Activated CD8-positive, alpha-beta memory T cell treated with anti-CD3 and anti-CD28 coated beads for 48 hours (primary cell): ENCODE results near the gene FBXO42.

Source experiments
- DNase-seq, 3 experiments: peaks; one replicate each; pipeline ENCODE4 v3.0.0-alpha.2; 2020; ENCODE audit warnings: low read depth in 2 of 3, low spot score in 2 of 3

Gene FBXO42

DNA sequence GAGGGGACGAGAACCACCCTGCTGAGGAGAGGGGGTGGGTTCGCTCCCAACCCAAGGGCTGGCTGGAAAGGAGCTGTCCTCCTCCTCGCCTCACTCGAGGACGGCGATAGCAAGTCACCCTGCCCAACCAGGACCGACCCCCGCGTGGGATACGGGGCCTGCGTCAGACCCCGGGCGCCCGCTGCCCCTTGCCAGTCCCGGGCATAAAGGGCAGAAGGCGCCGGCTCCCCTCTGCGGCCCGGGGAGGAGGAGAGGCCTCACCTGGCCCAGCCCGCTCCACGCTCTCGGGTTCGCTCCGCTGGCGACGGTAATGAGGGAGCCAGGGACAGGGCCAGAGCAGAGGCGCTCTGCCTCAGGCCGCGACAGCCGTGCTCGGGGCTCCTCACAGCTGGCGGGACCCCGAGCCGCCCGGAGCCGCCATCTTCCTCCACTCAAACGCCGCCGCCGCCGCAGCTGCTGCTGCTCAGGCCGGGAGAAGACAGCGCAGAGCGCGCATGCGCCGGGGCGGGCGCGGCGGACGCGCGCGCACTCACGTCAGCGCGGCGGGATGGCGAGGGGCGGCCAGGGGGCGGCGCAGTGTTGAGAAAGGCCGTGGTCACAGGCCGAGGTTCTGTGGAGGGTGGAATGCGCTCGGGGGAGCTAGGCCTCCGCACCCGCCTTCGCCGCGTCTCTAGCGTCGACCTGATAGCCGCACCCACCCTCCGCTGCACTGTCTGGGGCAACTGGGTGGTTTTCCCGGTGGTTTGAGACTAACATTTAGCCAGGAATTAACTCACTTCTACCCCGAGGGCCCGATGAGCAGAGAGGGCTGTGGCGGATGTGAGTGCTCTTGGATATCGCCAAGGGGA lies at the start of gene FBXO42:
Gene FBXO42 (minus strand): TSS at position 487 of the 848 bp plus-strand sequence. CDS start 37,062 bp downstream, outside the sequence.
- peak; percentile 82 to 92 (median 86) for DNase-seq

GRCh38 chr1:16398371-16398953 lies 46.2 kb upstream of the FBXO42 start:
- no peak for DNase-seq

- DNase-seq, result no peak
These were observed 44.8 kb upstream of the FBXO42 start for GRCh38 chr1:16397120-16397519.

GRCh38 chr1:16396591-16396990 lies 44.3 kb upstream of the FBXO42 start:
- no peak for DNase-seq

DNA sequence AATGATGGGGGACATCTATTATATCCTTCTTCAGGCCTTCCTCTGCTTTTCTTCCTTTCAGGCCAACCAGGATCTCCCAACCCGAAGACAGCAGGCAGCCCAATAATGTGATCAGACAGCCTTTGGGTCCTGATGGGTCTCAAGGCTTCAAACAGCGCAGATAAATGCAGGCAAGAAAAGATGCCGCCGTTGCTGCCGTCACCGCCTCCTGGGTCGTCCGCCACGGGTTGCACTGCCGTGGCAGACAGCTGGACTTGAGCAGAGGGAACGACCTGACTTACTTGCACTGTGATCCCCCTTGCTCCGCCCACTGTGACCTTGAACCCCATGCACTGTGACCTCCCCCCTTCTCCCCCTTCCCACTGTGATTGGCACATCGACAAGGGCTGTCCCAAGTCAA lies 42.7 kb upstream of the FBXO42 start:
- no peak for DNase-seq

- DNase-seq, result no peak
These were observed 41.6 kb upstream of the FBXO42 start for GRCh38 chr1:16393570-16394521.

GRCh38 chr1:16392740-16393569 lies 40.7 kb upstream of the FBXO42 start:
- DNase-seq, result no peak

DNA sequence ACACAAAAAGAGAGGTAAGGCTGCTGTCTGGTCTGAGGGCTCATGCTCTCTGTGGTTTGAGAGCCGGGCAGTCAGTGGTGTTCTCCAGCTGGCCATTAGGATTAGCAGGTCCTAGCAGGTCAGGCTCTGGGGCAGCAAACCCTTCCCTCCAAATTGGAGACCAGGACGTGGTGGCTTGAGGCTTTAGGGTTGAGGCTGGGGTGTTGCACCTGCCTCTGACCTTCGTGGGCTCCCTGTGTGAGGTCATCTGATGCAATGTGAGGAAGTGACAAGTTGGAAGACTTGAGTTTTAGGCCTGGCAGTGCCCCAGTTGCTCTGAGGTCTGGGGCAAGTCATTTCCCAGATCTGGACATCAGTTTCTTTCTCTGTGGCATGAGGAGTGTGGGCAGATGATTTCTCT lies 39.1 kb upstream of the FBXO42 start:
- DNase-seq, result no peak

- DNase-seq, result no peak
These were observed 35.2 kb upstream of the FBXO42 start for GRCh38 chr1:16387201-16388188.

DNA sequence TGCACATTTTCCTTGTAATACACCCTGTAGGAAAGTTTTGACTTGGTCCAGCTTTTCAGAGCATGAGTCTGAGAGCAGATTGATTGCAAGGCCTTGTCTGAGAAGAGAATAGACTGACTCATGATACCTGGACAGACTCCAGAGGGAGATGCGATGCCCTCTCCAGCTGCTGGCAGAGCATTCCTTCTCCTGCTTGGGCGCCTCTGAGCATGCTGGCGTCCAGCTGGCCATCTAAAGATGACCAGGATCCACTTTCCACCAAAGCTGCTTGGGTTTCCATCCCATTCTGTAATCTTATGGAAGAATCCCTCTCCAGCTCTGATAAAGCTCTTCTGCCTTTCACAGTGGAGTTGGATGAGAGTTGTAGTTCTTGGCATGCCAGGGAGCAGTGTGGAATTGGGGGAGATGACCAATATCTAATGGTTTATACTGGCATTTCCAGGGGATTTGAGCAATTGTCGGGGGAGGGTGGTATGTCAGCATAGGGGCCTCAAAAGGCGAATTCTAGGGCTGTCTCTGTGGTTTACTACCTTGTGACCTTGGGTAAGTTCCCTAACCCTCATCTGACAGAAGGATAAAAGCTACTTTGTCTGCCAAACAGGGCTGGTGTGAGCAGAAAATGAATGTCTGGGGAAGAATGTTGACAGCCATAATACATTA lies 34.3 kb upstream of the FBXO42 start:
- DNase-seq, result no peak

GRCh38 chr1:16385659-16386453 lies 33.6 kb upstream of the FBXO42 start:
- DNase-seq, result no peak

GRCh38 chr1:16383888-16384287 lies 31.6 kb upstream of the FBXO42 start:
- DNase-seq, result no peak

- DNase-seq, result no peak
These were observed 28.6 kb upstream of the FBXO42 start for GRCh38 chr1:16380868-16381267.

- no peak for DNase-seq
These were observed 26.2 kb upstream of the FBXO42 start for GRCh38 chr1:16378443-16378842.

GRCh38 chr1:16376971-16377370 lies 24.7 kb upstream of the FBXO42 start:
- no peak for DNase-seq

DNA sequence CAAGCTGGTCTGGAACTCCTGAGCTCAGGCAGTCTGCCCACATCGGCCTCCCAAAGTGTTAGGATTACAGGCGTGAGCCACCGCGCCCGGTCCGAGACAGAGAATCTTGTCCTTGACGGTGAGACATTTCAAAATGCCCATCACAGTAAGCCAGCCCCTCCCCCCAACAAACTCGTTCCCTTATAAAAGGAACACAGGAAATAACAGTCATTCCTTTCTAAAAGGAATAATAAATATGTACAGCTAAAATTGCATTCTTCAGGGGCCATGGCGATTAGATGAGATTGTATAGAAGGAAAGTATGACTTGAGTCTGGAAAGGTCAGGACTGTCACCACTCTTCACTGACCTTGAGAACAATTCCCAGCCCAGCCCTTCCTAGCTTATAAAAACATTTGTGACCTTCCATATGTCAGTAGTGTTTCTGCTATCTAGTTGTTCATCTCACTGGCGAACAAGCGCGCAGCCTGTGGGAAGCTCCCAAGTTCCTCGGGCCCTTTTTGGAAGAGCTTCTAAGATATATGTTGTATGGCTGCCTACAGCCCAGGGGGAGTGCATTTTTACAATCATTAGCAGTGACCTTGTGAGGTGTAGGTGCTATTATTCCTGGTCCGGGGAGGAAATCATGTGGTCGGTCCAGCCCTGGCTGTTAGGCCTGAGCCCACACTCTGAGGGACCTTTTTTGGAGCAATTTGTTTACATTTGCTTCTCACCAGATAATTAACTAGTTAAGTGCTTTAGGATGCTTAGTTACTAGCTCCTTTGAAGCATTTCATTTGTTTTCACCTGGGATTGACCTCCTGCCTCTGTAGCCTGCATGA lies 23.5 kb upstream of the FBXO42 start:
- DNase-seq, result no peak

DNA sequence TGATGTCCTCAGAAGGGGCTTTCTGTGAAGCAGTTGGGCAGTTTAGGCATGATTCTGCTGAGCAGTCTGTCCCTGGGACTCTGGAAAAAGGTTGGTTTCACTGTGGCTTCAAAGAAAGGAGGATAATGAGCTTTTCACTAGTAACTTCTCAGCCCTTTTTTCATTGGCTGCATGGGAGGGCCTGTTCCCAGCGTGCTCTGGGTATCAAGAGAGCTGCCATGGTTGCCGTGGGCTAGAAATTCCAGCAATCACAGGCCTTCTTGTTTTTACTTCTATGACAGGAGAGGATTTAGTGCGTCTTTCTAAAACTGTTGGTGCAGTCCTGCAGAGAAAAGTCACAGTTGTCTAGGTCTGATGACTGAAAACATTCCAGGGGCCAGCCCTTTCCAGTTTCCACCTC lies 22.0 kb upstream of the FBXO42 start:
- DNase-seq, result no peak
